ENCODE data around the gene LIAS. TPM values are rescaled to one million over a fixed set of nuclear protein-coding genes. Genes with fewer than 3 reads are reported as not detected.

The LIAS gene
- total RNA-seq, 1 experiment from 2014 or later = 23.1 TPM

- peaks cover 9% of the 10 kb centered on the region for H3K27me3 Mint-ChIP-seq (ENCODE audit: low read depth)
- H3K4me1 Mint-ChIP-seq = peaks cover 22% of the 10 kb centered on the region
- H3K4me3 Mint-ChIP-seq = peak overlapping the region; percentile 99
- TF ChIP-seq KAT7 (CRISPR knock-in tag; IDR thresholded peaks at IDR 0.05; ENCODE audit: borderline replicate concordance) = no peak
- no peak for TF ChIP-seq RELA (CRISPR knock-in tag; IDR thresholded peaks at IDR 0.05; ENCODE audit: borderline replicate concordance)
- no peak for TF ChIP-seq CREM (CRISPR knock-in tag; IDR thresholded peaks at IDR 0.05)
- TF ChIP-seq FOXP4 (CRISPR knock-in tag; IDR thresholded peaks at IDR 0.05) = peak; percentile 63; the same call in 1 of the 2 replicates
- no peak for TF ChIP-seq ELF4 (CRISPR knock-in tag; IDR thresholded peaks at IDR 0.05; ENCODE audit: low read depth)
- TF ChIP-seq ZNF281 (CRISPR knock-in tag; IDR thresholded peaks at IDR 0.05) = no peak
- TF ChIP-seq, protein P1, sequence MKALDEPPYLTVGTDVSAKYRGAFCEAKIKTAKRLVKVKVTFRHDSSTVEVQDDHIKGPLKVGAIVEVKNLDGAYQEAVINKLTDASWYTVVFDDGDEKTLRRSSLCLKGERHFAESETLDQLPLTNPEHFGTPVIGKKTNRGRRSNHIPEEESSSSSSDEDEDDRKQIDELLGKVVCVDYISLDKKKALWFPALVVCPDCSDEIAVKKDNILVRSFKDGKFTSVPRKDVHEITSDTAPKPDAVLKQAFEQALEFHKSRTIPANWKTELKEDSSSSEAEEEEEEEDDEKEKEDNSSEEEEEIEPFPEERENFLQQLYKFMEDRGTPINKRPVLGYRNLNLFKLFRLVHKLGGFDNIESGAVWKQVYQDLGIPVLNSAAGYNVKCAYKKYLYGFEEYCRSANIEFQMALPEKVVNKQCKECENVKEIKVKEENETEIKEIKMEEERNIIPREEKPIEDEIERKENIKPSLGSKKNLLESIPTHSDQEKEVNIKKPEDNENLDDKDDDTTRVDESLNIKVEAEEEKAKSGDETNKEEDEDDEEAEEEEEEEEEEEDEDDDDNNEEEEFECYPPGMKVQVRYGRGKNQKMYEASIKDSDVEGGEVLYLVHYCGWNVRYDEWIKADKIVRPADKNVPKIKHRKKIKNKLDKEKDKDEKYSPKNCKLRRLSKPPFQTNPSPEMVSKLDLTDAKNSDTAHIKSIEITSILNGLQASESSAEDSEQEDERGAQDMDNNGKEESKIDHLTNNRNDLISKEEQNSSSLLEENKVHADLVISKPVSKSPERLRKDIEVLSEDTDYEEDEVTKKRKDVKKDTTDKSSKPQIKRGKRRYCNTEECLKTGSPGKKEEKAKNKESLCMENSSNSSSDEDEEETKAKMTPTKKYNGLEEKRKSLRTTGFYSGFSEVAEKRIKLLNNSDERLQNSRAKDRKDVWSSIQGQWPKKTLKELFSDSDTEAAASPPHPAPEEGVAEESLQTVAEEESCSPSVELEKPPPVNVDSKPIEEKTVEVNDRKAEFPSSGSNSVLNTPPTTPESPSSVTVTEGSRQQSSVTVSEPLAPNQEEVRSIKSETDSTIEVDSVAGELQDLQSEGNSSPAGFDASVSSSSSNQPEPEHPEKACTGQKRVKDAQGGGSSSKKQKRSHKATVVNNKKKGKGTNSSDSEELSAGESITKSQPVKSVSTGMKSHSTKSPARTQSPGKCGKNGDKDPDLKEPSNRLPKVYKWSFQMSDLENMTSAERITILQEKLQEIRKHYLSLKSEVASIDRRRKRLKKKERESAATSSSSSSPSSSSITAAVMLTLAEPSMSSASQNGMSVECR (CRISPR knock-in tag; IDR thresholded peaks at IDR 0.05; ENCODE audit: borderline replicate concordance) = 0 out of 2 replicates have a peak, but pooled peaks have one; percentile 5
- TF ChIP-seq NR1H2 (CRISPR knock-in tag; IDR thresholded peaks at IDR 0.05) = no peak
- no peak for TF ChIP-seq AFF4 (CRISPR knock-in tag; IDR thresholded peaks at IDR 0.05; ENCODE audit: borderline replicate concordance)
- TF ChIP-seq, protein P2, sequence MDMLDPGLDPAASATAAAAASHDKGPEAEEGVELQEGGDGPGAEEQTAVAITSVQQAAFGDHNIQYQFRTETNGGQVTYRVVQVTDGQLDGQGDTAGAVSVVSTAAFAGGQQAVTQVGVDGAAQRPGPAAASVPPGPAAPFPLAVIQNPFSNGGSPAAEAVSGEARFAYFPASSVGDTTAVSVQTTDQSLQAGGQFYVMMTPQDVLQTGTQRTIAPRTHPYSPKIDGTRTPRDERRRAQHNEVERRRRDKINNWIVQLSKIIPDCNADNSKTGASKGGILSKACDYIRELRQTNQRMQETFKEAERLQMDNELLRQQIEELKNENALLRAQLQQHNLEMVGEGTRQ (CRISPR knock-in tag; IDR thresholded peaks at IDR 0.05) = no peak
- TF ChIP-seq FOXP1 (CRISPR knock-in tag; IDR thresholded peaks at IDR 0.05; ENCODE audit: borderline replicate concordance) = 0 out of 2 replicates have a peak, but pooled peaks have one; percentile 3
- 0 out of 2 replicates have a peak, but pooled peaks have one; percentile 42 for TF ChIP-seq ZNF317 (CRISPR knock-in tag; IDR thresholded peaks at IDR 0.05; ENCODE audit: borderline replicate concordance, low read depth)
- TF ChIP-seq, protein P3, sequence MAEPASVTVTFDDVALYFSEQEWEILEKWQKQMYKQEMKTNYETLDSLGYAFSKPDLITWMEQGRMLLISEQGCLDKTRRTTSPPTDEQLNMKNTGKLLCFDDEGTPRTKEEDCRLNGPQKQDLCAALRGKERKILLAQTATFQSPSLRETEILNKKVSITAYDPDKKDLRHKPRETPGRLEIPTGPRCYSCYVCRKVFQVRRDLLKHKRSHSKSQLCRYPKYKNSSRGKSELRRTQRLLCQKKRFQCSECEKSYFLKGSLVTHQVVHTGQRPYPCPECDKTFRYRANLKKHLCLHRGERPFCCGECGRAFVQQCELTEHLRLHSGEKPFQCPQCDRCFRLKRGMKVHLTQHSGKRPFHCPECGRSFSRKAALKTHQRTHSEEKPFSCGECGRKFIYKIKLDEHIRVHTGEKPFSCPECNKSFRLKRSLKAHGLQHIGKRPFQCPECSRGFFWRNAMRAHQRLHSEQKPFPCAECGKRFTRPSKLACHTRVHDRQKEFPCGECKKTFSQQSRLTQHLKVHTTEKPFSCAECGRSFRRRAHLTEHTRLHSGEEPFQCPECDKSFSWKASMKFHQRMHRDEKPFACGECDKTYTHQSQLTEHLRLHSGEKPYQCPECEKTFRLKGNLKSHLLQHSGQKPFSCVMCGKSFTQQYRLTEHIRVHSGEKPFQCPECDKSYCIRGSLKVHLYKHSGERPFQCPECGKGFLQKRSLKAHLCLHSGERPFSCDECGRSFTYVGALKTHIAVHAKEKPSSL (CRISPR knock-in tag; conservative IDR thresholded peaks at IDR 0.05) = no peak
- H3K36me3 Mint-ChIP-seq = peaks cover 34% of the 10 kb centered on the region
- H3K9me3 Mint-ChIP-seq = peaks cover 19% of the 10 kb centered on the region
- POLR2A ChIA-PET = interaction anchor here (0.6 to 1.3 kb wide), 10 partner anchors 16 to 1224 kb away, joined by 3 to 43 read pairs (median 4); partner anchors contain the start of genes LIAS, RPL9, SMIM14 and UBE2K
- H3K27ac Mint-ChIP-seq = peak overlapping the region; percentile 96
- ATAC-seq = peak; percentile 57
- CTCF ChIA-PET = interaction anchor here (0.7 to 2.0 kb wide), 6 partner anchors 16 to 330 kb away, joined by 3 to 11 read pairs (median 4); partner anchors contain the start of genes SMIM14 and UBE2K
- no peak for DNase-seq (ENCODE audit: low spot score)
Measured at GRCh38 chr4:39526765-39527295, 68.0 kb downstream of the LIAS start.
